GM18951 (cell line): ENCODE data around the gene CMSS1.

Experiments used
- POLR2A ChIP-seq: IDR thresholded peaks from 4 replicates; pipeline ENCODE4 v1.6.1; 2011; ENCODE audit warnings: mild to moderate bottlenecking; ENCODE audit not compliant: insufficient read length, insufficient read depth; ENCODE audit errors: extremely low read depth
- in situ Hi-C: fragments of 300-500 bp; cut with MboI; formaldehyde crosslinking; loops from one replicate; pipeline ENCODE4 v1.12.0; 2022; ENCODE audit warnings: low sequenced_read_pairs, mixed read lengths, inconsistent platforms; ENCODE audit not compliant: unreplicated experiment

CMSS1 gene

GRCh38 chr3:100046986-100047385 is 229.3 kb downstream of the CMSS1 start:
- TF ChIP-seq POLR2A, result no peak
- in situ Hi-C loops, result no loop called here

- TF ChIP-seq POLR2A, result no peak
- in situ Hi-C loops, result no loop called here
Observed at GRCh38 chr3:100047455-100048141, 229.9 kb downstream of the CMSS1 start.

- in situ Hi-C loops, result no loop called here
- TF ChIP-seq POLR2A, result no peak
Observed at GRCh38 chr3:100048248-100048647, 230.6 kb downstream of the CMSS1 start.

- in situ Hi-C loops, result loop anchor here (10.0 kb wide), 1 partner anchor 207 kb away; no protein-coding TSS in a partner anchor
Observed at GRCh38 chr3:100051513-100051912, 233.9 kb downstream of the CMSS1 start.

- no peak for TF ChIP-seq POLR2A
- in situ Hi-C loops, result loop anchor here (10.0 kb wide), 1 partner anchor 209 kb away; no protein-coding TSS in a partner anchor
Observed at GRCh38 chr3:100053951-100054620, 236.4 kb downstream of the CMSS1 start.

GRCh38 chr3:100057716-100058575 is 240.3 kb downstream of the CMSS1 start:
- no peak for TF ChIP-seq POLR2A
- in situ Hi-C loops, result loop anchor here (10.0 kb wide), 1 partner anchor 213 kb away; no protein-coding TSS in a partner anchor

GRCh38 chr3:100059472-100059871 is 241.8 kb downstream of the CMSS1 start:
- in situ Hi-C loops, result loop anchor here (10.0 kb wide), 1 partner anchor 215 kb away; no protein-coding TSS in a partner anchor
- TF ChIP-seq POLR2A, result no peak

GRCh38 chr3:100060685-100061484 is 243.2 kb downstream of the CMSS1 start:
- in situ Hi-C loops, result loop anchor here (10.0 kb wide), 1 partner anchor 194 kb away; no protein-coding TSS in a partner anchor
- TF ChIP-seq POLR2A, result no peak

- TF ChIP-seq POLR2A, result no peak
- in situ Hi-C loops, result loop anchor here (10.0 kb wide), 1 partner anchor 192 kb away; no protein-coding TSS in a partner anchor
Observed at GRCh38 chr3:100062665-100063064, 245.0 kb downstream of the CMSS1 start.

- in situ Hi-C loops, result loop anchor here (10.0 kb wide), 1 partner anchor 191 kb away; no protein-coding TSS in a partner anchor
Observed at GRCh38 chr3:100063929-100064461, 246.3 kb downstream of the CMSS1 start.

GRCh38 chr3:100067589-100067988 is 249.9 kb downstream of the CMSS1 start:
- TF ChIP-seq POLR2A, result no peak

More at GRCh38 chr3:100063929-100064461, 246.3 kb downstream of the CMSS1 start:
- no peak for TF ChIP-seq POLR2A

GRCh38 chr3:100068826-100069225 is 251.2 kb downstream of the CMSS1 start:
- no peak for TF ChIP-seq POLR2A
- in situ Hi-C loops, result loop anchor here (10.0 kb wide), 1 partner anchor 186 kb away; no protein-coding TSS in a partner anchor

More at GRCh38 chr3:100067589-100067988, 249.9 kb downstream of the CMSS1 start:
- in situ Hi-C loops, result loop anchor here (10.0 kb wide), 1 partner anchor 187 kb away; no protein-coding TSS in a partner anchor
